HepG2 (cell line): ENCODE data around the gene SLC39A1. TPM values are rescaled to one million over a fixed set of nuclear protein-coding genes. Genes with fewer than 3 reads are reported as not detected.

Experiments
- CAMTA2 ChIP-seq: sonication (generic); formaldehyde crosslinking; IDR thresholded peaks from 2 replicates; pipeline ENCODE4 v1.4.0; 2020; ENCODE audit warnings: mild to moderate bottlenecking, missing genetic modification reagents, borderline replicate concordance
- FOSL2 ChIP-seq: sonication (generic); formaldehyde crosslinking; IDR thresholded peaks from 2 replicates; pipeline ENCODE4 v1.4.0; 2020; ENCODE audit warnings: missing genetic modification reagents
- FOXK1 ChIP-seq: sonication (generic); formaldehyde crosslinking; IDR thresholded peaks from 2 replicates; pipeline ENCODE4 v1.4.0; 2020; ENCODE audit warnings: low read depth, missing genetic modification reagents, borderline replicate concordance
- GLI4 ChIP-seq: sonication (generic); formaldehyde crosslinking; IDR thresholded peaks from 2 replicates; pipeline ENCODE4 v1.5.1; 2020; ENCODE audit warnings: missing genetic modification reagents, mild to moderate bottlenecking, moderate library complexity, borderline replicate concordance
- HHEX ChIP-seq: IDR thresholded peaks from 2 replicates; pipeline ENCODE4 v1.6.1; 2016; ENCODE audit warnings: control low read depth
- IRX3 ChIP-seq: sonication (generic); formaldehyde crosslinking; IDR thresholded peaks from 2 replicates; pipeline ENCODE4 v1.8.1; 2023; ENCODE audit warnings: mild to moderate bottlenecking, low read depth, missing genetic modification reagents, borderline replicate concordance
- NCOA2 ChIP-seq: sonication (generic); formaldehyde crosslinking; IDR thresholded peaks from 2 replicates; pipeline ENCODE4 v1.8.0; 2022; ENCODE audit warnings: inconsistent platforms
- NCOR1 ChIP-seq: fragments of 200-600 bp; sonication (generic); IDR thresholded peaks from 2 replicates; pipeline ENCODE4 v1.7.0; 2017; ENCODE audit warnings: antibody characterized with exemption, low read length, borderline replicate concordance
- PHF8 ChIP-seq: sonication (generic); formaldehyde crosslinking; IDR thresholded peaks from 2 replicates; pipeline ENCODE4 v1.5.0; 2020; ENCODE audit warnings: missing genetic modification reagents
- RARA ChIP-seq: IDR thresholded peaks from 2 replicates; pipeline ENCODE4 v1.6.1; 2016; ENCODE audit warnings: missing genetic modification reagents, missing compliant biosample characterization
- RXRB ChIP-seq: IDR thresholded peaks from 2 replicates; pipeline ENCODE4 v1.6.1; 2016; ENCODE audit warnings: borderline replicate concordance, missing genetic modification reagents, missing compliant biosample characterization
- SKIL ChIP-seq: sonication (generic); formaldehyde crosslinking; IDR thresholded peaks from 2 replicates; pipeline ENCODE4 v1.8.0; 2022; ENCODE audit warnings: missing genetic modification reagents, mild to moderate bottlenecking, moderate library complexity, borderline replicate concordance
- SOX6 ChIP-seq, 2 experiments: fragments of 450-650 bp in 1 of 2; sonication (generic) in 1 of 2; formaldehyde crosslinking in 1 of 2; IDR thresholded peaks; 2 replicates each; pipeline versions ENCODE4 v1.4.0 to v1.6.1; 2017 to 2020; ENCODE audit warnings: antibody characterized with exemption in 1 of 2, mild to moderate bottlenecking in 1 of 2, missing genetic modification reagents in 1 of 2
- TCF7L2 ChIP-seq: IDR thresholded peaks from 2 replicates; pipeline ENCODE4 v1.6.1; 2011; ENCODE audit warnings: mild to moderate bottlenecking, low read depth, low read length, moderate library complexity
- TFE3 ChIP-seq: IDR thresholded peaks from 2 replicates; pipeline ENCODE4 v1.6.1; 2016
- THAP9 ChIP-seq: sonication (generic); formaldehyde crosslinking; IDR thresholded peaks from 2 replicates; pipeline ENCODE4; 2020; ENCODE audit warnings: missing genetic modification reagents, mild to moderate bottlenecking, borderline replicate concordance
- TRIM22 ChIP-seq: fragments of 450-650 bp; IDR thresholded peaks from 2 replicates; pipeline ENCODE4 v1.6.1; 2017
- ZNF101 ChIP-seq: sonication (generic); formaldehyde crosslinking; IDR thresholded peaks from 2 replicates; pipeline ENCODE4 v1.4.0; 2020; ENCODE audit warnings: mild to moderate bottlenecking, low read depth, missing genetic modification reagents, borderline replicate concordance
- ZNF354B ChIP-seq: sonication (generic); formaldehyde crosslinking; IDR thresholded peaks from 2 replicates; pipeline ENCODE4 v1.8.0; 2022; ENCODE audit warnings: mild to moderate bottlenecking, missing genetic modification reagents
- polyA plus RNA-seq, 8 experiments: library from polyadenylated mRNA; depleted of rRNA in 3 of 8; stranded (reverse) in 7 of 8; unstranded in 1 of 8; fragments of >200 nt; fragmentation: Illumina TruSeq in 4 of 8; extraction: Trizol in 4 of 8; gene quantifications; 2 replicates each; pipeline versions ENCODE4 v1.2.1 to v1.2.3, GENCODE V29; 2011 to 2016; ENCODE audit warnings: low read depth in 4 of 8, missing spikeins in 1 of 8, mixed read lengths in 1 of 8; ENCODE audit not compliant: insufficient read depth in 1 of 8
- total RNA-seq, 5 experiments: library from RNA; depleted of rRNA; stranded (reverse); fragments of >200 nt; fragmentation: Illumina TruSeq; extraction: Trizol; gene quantifications; 2 replicates each; pipeline ENCODE4 v1.2.3, GENCODE V29; 2016; ENCODE audit warnings: low read depth in 1 of 5

The SLC39A1 gene
- total and polyA plus RNA-seq, 2 of the 13 experiments (the other 11 are each of a cell fraction or from before 2014, with no cell fraction given): 71.2 to 78.4 TPM

- TF ChIP-seq NCOA2 (CRISPR knock-in tag) (no peak; the same call in 1 of the 2 replicates), PHF8 (0 out of 2 replicates have a peak, but pooled peaks have one; percentile 28), ZNF101 (CRISPR knock-in tag) (no peak), IRX3 (no peak), NCOR1 (peak; percentile 61; the same call in 1 of the 2 replicates), TCF7L2 (no peak), TFE3 (CRISPR knock-in tag) (no peak), SOX6 (IDR thresholded peaks at IDR 0.05) (no peak), SOX6 (CRISPR knock-in tag; IDR thresholded peaks at IDR 0.05) (peak; percentile 38; the same call in 1 of the 2 replicates), THAP9 (CRISPR knock-in tag) (peak; percentile 48; the same call in 1 of the 2 replicates), TRIM22 (no peak), FOSL2 (CRISPR knock-in tag) (peak; percentile 43), FOXK1 (CRISPR knock-in tag) (peak; percentile 89; the same call in 1 of the 2 replicates), CAMTA2 (CRISPR knock-in tag) (no peak), RXRB (CRISPR knock-in tag) (peak; percentile 38; the same call in 1 of the 2 replicates), RARA (CRISPR knock-in tag) (peak; percentile 42; the same call in 1 of the 2 replicates), ZNF354B (CRISPR knock-in tag) (no peak), GLI4 (CRISPR knock-in tag) (no peak), SKIL (CRISPR knock-in tag) (0 out of 2 replicates have a peak, but pooled peaks have one; percentile 23), HHEX (CRISPR knock-in tag) (no peak)
Measured at GRCh38 chr1:153953859-153954365, 9.4 kb downstream of the SLC39A1 start (continued).
